Vagina (tissue), 2 donors: ENCODE measurements around the gene FN1. TPM values are rescaled to one million over a fixed set of nuclear protein-coding genes. Genes with fewer than 3 reads are reported as not detected.

Experiments
- DNase-seq, 2 donors: peaks; one replicate each; pipeline ENCODE4 v3.0.0-alpha.2; 2017; ENCODE audit errors: extremely low spot score in 2 of 2
- H3K27ac ChIP-seq: fragments of 200-600 bp; sonication (generic); one replicate; pipeline ENCODE4 v1.5.1; 2019
- H3K27me3 ChIP-seq: fragments of 200-600 bp; sonication (generic); one replicate; pipeline ENCODE4 v1.5.1; 2019
- H3K36me3 ChIP-seq, 2 donors: fragments of 200-600 bp; sonication (generic); one replicate each; pipeline ENCODE4 v1.5.1; 2017 to 2019
- H3K4me1 ChIP-seq: fragments of 200-600 bp; sonication (generic); one replicate; pipeline ENCODE4 v1.5.1; 2019
- H3K4me3 ChIP-seq, 2 donors: fragments of 200-600 bp; sonication (generic); 1 replicate in 1 of 2; 2 replicates in 1 of 2; pipeline ENCODE4 v1.5.1; 2016 to 2019
- H3K9me3 ChIP-seq: fragments of 200-600 bp; sonication (generic); one replicate; pipeline ENCODE4 v1.5.1; 2019
- CTCF ChIP-seq, 3 experiments: fragments of 450-650 bp in 2 of 3; fragments of 200-600 bp in 1 of 3; sonication (generic) in 1 of 3; IDR thresholded peaks; one replicate each; pipeline ENCODE4 v1.5.1; 2017 to 2019; ENCODE audit warnings: antibody characterized with exemption in 3 of 3, mild to moderate bottlenecking in 2 of 3, moderate library complexity in 2 of 3
- POLR2A ChIP-seq, 2 donors: fragments of 450-650 bp; IDR thresholded peaks; one replicate each; pipeline ENCODE4 v1.6.1; 2017; ENCODE audit warnings: antibody characterized with exemption in 2 of 2, mild to moderate bottlenecking in 2 of 2, moderate library complexity in 2 of 2
- POLR2AphosphoS5 ChIP-seq, 2 donors: sonication (generic); formaldehyde crosslinking; IDR thresholded peaks; one replicate each; pipeline ENCODE4 v1.9.0; 2017; ENCODE audit warnings: antibody characterized with exemption in 2 of 2, mild to moderate bottlenecking in 2 of 2, low read depth in 1 of 2; ENCODE audit not compliant: insufficient read depth in 1 of 2
- intact Hi-C: fragments of 100-400 bp; cut with DNase I; formaldehyde crosslinking; loops from one replicate; pipeline ENCODE4 v1.15.1; 2023
- total RNA-seq: library from RNA; depleted of rRNA; stranded (reverse); fragments of >200 nt; gene quantifications from one replicate; pipeline ENCODE4 v1.2.3, GENCODE V29; 2016

FN1 gene
- total RNA-seq, 1 donor from 2014 or later, result 292 TPM

GRCh38 chr2:215432759-215433594 lies 2.9 kb downstream of the FN1 start:
- H3K27ac ChIP-seq, result peak overlapping the region; percentile 70
- intact Hi-C loops, result no loop called here
- H3K9me3 ChIP-seq, result no peaks in the 10 kb centered on the region
- TF ChIP-seq POLR2A (IDR thresholded peaks at IDR 0.05), result no peak
- TF ChIP-seq POLR2AphosphoS5 (IDR thresholded peaks at IDR 0.05; ENCODE audit: insufficient read depth in 1 of 2, low read depth in 1 of 2), result no peak
- no peak for TF ChIP-seq CTCF (IDR thresholded peaks at IDR 0.05)
- H3K4me3 ChIP-seq, result peak overlapping the region in 1 of 2 donors; percentile 55
- no peaks in the 10 kb centered on the region for H3K27me3 ChIP-seq
- H3K36me3 ChIP-seq, result peaks cover 0 to 9% of the 10 kb centered on the region in 2 donors
- DNase-seq, result no peak
- peaks cover 37% of the 10 kb centered on the region for H3K4me1 ChIP-seq

GRCh38 chr2:215431778-215432758 lies 3.8 kb downstream of the FN1 start:
- Histone ChIP-seq H3K9me3 (no peaks in the 10 kb centered on the region), H3K27ac (no peak overlapping the region), H3K27me3 (no peaks in the 10 kb centered on the region), H3K4me3 (no peak overlapping the region), H3K36me3 (peaks cover 0 to 9% of the 10 kb centered on the region in 2 donors), H3K4me1 (peaks cover 30% of the 10 kb centered on the region)
- TF ChIP-seq POLR2AphosphoS5 (IDR thresholded peaks at IDR 0.05; ENCODE audit: insufficient read depth in 1 of 2, low read depth in 1 of 2), result no peak
- no peak for TF ChIP-seq POLR2A (IDR thresholded peaks at IDR 0.05)
- no peak for TF ChIP-seq CTCF (IDR thresholded peaks at IDR 0.05)
- intact Hi-C loops, result no loop called here
- DNase-seq, result no peak

- H3K4me1 ChIP-seq, result peaks cover 30% of the 10 kb centered on the region
Observed at GRCh38 chr2:215431290-215431689, 4.6 kb downstream of the FN1 start.

GRCh38 chr2:215430528-215431187 lies 5.2 kb downstream of the FN1 start:
- DNase-seq, result no peak
- peaks cover 0 to 9% of the 10 kb centered on the region in 2 donors for H3K36me3 ChIP-seq
- H3K27ac ChIP-seq, result peak overlapping the region; percentile 47
- no peaks in the 10 kb centered on the region for H3K9me3 ChIP-seq
- peaks cover 28% of the 10 kb centered on the region for H3K4me1 ChIP-seq
- no peak overlapping the region for H3K4me3 ChIP-seq
- H3K27me3 ChIP-seq, result no peaks in the 10 kb centered on the region
- intact Hi-C loops, result no loop called here
- TF ChIP-seq POLR2A (IDR thresholded peaks at IDR 0.05) (no peak), POLR2AphosphoS5 (IDR thresholded peaks at IDR 0.05; ENCODE audit: insufficient read depth in 1 of 2, low read depth in 1 of 2) (no peak), CTCF (IDR thresholded peaks at IDR 0.05) (no peak)

More at GRCh38 chr2:215431290-215431689, 4.6 kb downstream of the FN1 start:
- no peaks in the 10 kb centered on the region for H3K9me3 ChIP-seq
- peak overlapping the region; percentile 47 for H3K27ac ChIP-seq
- TF ChIP-seq POLR2A (IDR thresholded peaks at IDR 0.05) (no peak), CTCF (IDR thresholded peaks at IDR 0.05) (no peak), POLR2AphosphoS5 (IDR thresholded peaks at IDR 0.05; ENCODE audit: insufficient read depth in 1 of 2, low read depth in 1 of 2) (no peak)
- H3K36me3 ChIP-seq, result peaks cover 0 to 9% of the 10 kb centered on the region in 2 donors
- H3K27me3 ChIP-seq, result no peaks in the 10 kb centered on the region
- no peak overlapping the region for H3K4me3 ChIP-seq
- no peak for DNase-seq
- intact Hi-C loops, result no loop called here
